Karpas-422 (cell line): ENCODE measurements around the gene KRABD2.

ENCODE experiments used
- DNase-seq: peaks from one replicate; pipeline ENCODE4 v3.0.0-alpha.2; 2015
- H2AFZ ChIP-seq: fragments of 200-600 bp; sonication (generic); 2 replicates; pipeline ENCODE4 v1.6.1; 2014; ENCODE audit warnings: antibody characterized with exemption, low read length, mixed read lengths
- H3K27ac ChIP-seq: fragments of 200-600 bp; sonication (generic); 2 replicates; pipeline ENCODE4 v1.5.1; 2014; ENCODE audit warnings: mild to moderate bottlenecking, low read length, moderate library complexity
- H3K27me3 ChIP-seq: fragments of 200-600 bp; sonication (generic); 2 replicates; pipeline ENCODE4 v1.6.1; 2014; ENCODE audit warnings: low read length, mixed read lengths
- H3K36me3 ChIP-seq: fragments of 200-600 bp; sonication (generic); 2 replicates; pipeline ENCODE4 v1.6.1; 2014; ENCODE audit warnings: low read length, mixed read lengths; ENCODE audit not compliant: insufficient read depth
- H3K4me1 ChIP-seq: fragments of 200-600 bp; sonication (generic); 2 replicates; pipeline ENCODE4 v1.6.1; 2014; ENCODE audit warnings: mild to moderate bottlenecking, low read length, mixed read lengths
- H3K4me2 ChIP-seq: fragments of 200-600 bp; sonication (generic); 2 replicates; pipeline ENCODE4 v1.6.1; 2014; ENCODE audit warnings: low read length, low read depth, mild to moderate bottlenecking; ENCODE audit not compliant: poor library complexity, severe bottlenecking
- H3K4me3 ChIP-seq: fragments of 200-600 bp; sonication (generic); 2 replicates; pipeline ENCODE4 v1.5.1; 2014; ENCODE audit warnings: mild to moderate bottlenecking, antibody characterized with exemption, low read length, mixed read lengths
- H3K79me2 ChIP-seq: fragments of 200-600 bp; sonication (generic); 2 replicates; pipeline ENCODE4 v1.6.1; 2014; ENCODE audit warnings: mild to moderate bottlenecking, low read length, mixed read lengths
- H3K9ac ChIP-seq: fragments of 200-600 bp; sonication (generic); 2 replicates; pipeline ENCODE4 v1.6.0; 2014; ENCODE audit warnings: low read length
- H3K9me2 ChIP-seq: fragments of 200-600 bp; sonication (generic), shearing (Covaris generic); replicated peaks from 2 replicates; pipeline ENCODE4 v1.6.0; 2014; ENCODE audit warnings: mild to moderate bottlenecking, low read length, moderate library complexity; ENCODE audit not compliant: insufficient read depth
- H3K9me3 ChIP-seq: fragments of 300-700, 200-600 bp; sonication (generic); 2 replicates; pipeline ENCODE4 v1.6.1; 2014; ENCODE audit warnings: low read length, mixed read lengths
- H4K20me1 ChIP-seq: fragments of 200-600 bp; sonication (generic); 2 replicates; pipeline ENCODE4 v1.6.1; 2014; ENCODE audit warnings: mild to moderate bottlenecking, antibody characterized with exemption, low read length, low read depth; ENCODE audit not compliant: insufficient read depth

The KRABD2 gene

GRCh38 chr17:8362651-8363332 is 13.7 kb downstream of the KRABD2 start:
- Histone ChIP-seq H3K9me3 (no peaks in the 10 kb centered on the region), H3K4me3 (no peak overlapping the region), H3K9ac (no peak overlapping the region), H3K4me2 (no peak overlapping the region), H3K9me2 (no peaks in the 10 kb centered on the region), H3K27me3 (no peaks in the 10 kb centered on the region), H3K79me2 (no peaks in the 10 kb centered on the region), H2AFZ (no peak overlapping the region), H3K4me1 (no peaks in the 10 kb centered on the region), H3K36me3 (no peaks in the 10 kb centered on the region), H4K20me1 (no peaks in the 10 kb centered on the region), H3K27ac (no peak overlapping the region)
- DNase-seq: no peak

- no peak overlapping the region for H3K9ac ChIP-seq
- H3K4me1 ChIP-seq: no peaks in the 10 kb centered on the region
- no peaks in the 10 kb centered on the region for H3K27me3 ChIP-seq
- H3K4me2 ChIP-seq: no peak overlapping the region
- H3K36me3 ChIP-seq: no peaks in the 10 kb centered on the region
- H4K20me1 ChIP-seq: no peaks in the 10 kb centered on the region
- H3K79me2 ChIP-seq: no peaks in the 10 kb centered on the region
- no peak overlapping the region for H3K4me3 ChIP-seq
- no peaks in the 10 kb centered on the region for H3K9me3 ChIP-seq
- H3K9me2 ChIP-seq: no peaks in the 10 kb centered on the region
- DNase-seq: no peak
- no peak overlapping the region for H3K27ac ChIP-seq
- H2AFZ ChIP-seq: peak overlapping the region; percentile 10; the same call in 1 of the 2 replicates
These were observed 15.8 kb downstream of the KRABD2 start for GRCh38 chr17:8360751-8361150.

DNA sequence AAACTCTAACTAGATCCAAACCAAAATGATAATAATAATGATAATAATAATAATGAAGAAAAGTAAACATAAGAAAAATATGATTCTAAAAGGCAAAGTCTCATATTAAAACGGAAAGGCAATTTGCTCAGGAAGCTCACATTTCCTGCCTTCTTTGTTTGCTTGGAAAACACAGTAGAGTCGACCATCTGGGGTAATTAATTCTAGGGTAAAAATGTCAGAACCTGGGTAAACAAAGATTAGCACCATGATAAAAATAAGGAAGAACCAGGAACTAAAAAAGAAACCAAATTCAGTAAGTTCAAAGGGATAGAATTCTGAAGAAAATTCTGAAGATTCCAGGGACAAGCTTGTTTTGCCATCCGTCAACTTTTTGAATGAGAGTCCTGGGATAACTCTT is 16.2 kb downstream of the KRABD2 start:
- H3K79me2 ChIP-seq: no peaks in the 10 kb centered on the region
- H3K9me3 ChIP-seq: no peaks in the 10 kb centered on the region
- H3K4me3 ChIP-seq: no peak overlapping the region
- DNase-seq: no peak
- H3K27ac ChIP-seq: no peak overlapping the region
- no peaks in the 10 kb centered on the region for H3K27me3 ChIP-seq
- H3K4me2 ChIP-seq: no peak overlapping the region
- no peak overlapping the region for H3K9ac ChIP-seq
- H3K4me1 ChIP-seq: no peaks in the 10 kb centered on the region
- no peak overlapping the region for H2AFZ ChIP-seq
- no peaks in the 10 kb centered on the region for H3K9me2 ChIP-seq
- no peaks in the 10 kb centered on the region for H4K20me1 ChIP-seq
- no peaks in the 10 kb centered on the region for H3K36me3 ChIP-seq

DNA sequence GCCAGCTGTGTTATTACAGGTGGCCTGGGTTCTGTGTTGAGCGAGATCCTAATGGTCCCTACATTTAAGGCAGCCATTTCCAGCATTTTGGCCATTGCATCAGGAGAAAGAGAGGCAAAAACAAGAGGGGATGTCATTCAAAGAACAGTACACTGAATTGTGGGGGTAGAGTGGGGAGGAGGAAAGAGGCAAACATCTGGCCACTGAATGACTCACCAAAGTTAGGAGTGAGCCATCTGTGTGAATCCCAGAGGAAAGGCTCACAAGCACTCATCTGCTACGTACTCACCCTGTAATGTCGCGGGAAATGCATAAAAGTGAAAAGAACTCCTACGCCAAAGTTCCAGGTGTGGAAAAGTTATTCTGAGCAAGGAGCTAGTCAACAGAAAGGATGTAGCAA is 16.7 kb downstream of the KRABD2 start:
- Histone ChIP-seq H3K9me2 (no peaks in the 10 kb centered on the region), H3K9ac (no peak overlapping the region), H3K27me3 (no peaks in the 10 kb centered on the region), H3K27ac (no peak overlapping the region), H2AFZ (no peak overlapping the region), H3K36me3 (no peaks in the 10 kb centered on the region), H3K9me3 (no peaks in the 10 kb centered on the region), H4K20me1 (no peaks in the 10 kb centered on the region), H3K79me2 (no peaks in the 10 kb centered on the region), H3K4me1 (no peaks in the 10 kb centered on the region), H3K4me2 (no peak overlapping the region), H3K4me3 (no peak overlapping the region)
- no peak for DNase-seq

- no peak overlapping the region for H3K4me3 ChIP-seq
- no peaks in the 10 kb centered on the region for H3K9me3 ChIP-seq
- no peaks in the 10 kb centered on the region for H4K20me1 ChIP-seq
- H3K79me2 ChIP-seq: no peaks in the 10 kb centered on the region
- no peaks in the 10 kb centered on the region for H3K36me3 ChIP-seq
- H3K9me2 ChIP-seq: no peaks in the 10 kb centered on the region
- no peak overlapping the region for H3K4me2 ChIP-seq
- no peak overlapping the region for H3K9ac ChIP-seq
- no peak for DNase-seq
- no peak overlapping the region for H3K27ac ChIP-seq
- H3K27me3 ChIP-seq: no peaks in the 10 kb centered on the region
- no peak overlapping the region for H2AFZ ChIP-seq
- no peaks in the 10 kb centered on the region for H3K4me1 ChIP-seq
These were observed 18.6 kb downstream of the KRABD2 start for GRCh38 chr17:8357910-8358309.

DNA sequence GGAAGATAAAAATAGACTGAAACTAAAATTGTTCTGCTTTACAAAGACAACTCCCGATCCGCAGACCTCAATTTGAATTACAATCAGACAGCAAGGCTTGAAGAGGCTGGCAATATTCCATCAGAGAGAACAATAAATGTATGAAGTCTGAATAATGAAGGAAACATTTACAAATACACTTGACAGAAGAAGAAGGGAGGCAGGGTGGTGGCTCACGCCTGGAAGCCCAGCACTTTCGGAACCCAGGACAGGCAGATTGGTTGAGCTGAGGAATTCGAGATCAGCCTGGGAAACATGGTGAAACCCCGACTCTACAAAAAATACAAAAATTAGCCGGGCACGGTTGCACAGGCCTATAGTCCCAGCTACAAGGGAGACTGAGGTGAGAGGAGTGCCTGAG is 22.3 kb downstream of the KRABD2 start:
- no peaks in the 10 kb centered on the region for H3K4me1 ChIP-seq
- no peak overlapping the region for H2AFZ ChIP-seq
- H3K9me2 ChIP-seq: no peaks in the 10 kb centered on the region
- no peaks in the 10 kb centered on the region for H3K36me3 ChIP-seq
- no peaks in the 10 kb centered on the region for H4K20me1 ChIP-seq
- no peaks in the 10 kb centered on the region for H3K27me3 ChIP-seq
- H3K4me3 ChIP-seq: no peak overlapping the region
- H3K9ac ChIP-seq: no peak overlapping the region
- H3K79me2 ChIP-seq: no peaks in the 10 kb centered on the region
- H3K9me3 ChIP-seq: no peaks in the 10 kb centered on the region
- H3K27ac ChIP-seq: no peak overlapping the region
- H3K4me2 ChIP-seq: no peak overlapping the region
- no peak for DNase-seq

- H3K4me3 ChIP-seq: no peak overlapping the region
- H2AFZ ChIP-seq: no peak overlapping the region
These were observed 22.8 kb downstream of the KRABD2 start for GRCh38 chr17:8353736-8354135.

GRCh38 chr17:8350339-8350738 is 26.2 kb downstream of the KRABD2 start:
- Histone ChIP-seq H2AFZ (no peak overlapping the region), H3K4me1 (no peaks in the 10 kb centered on the region), H3K36me3 (no peaks in the 10 kb centered on the region), H3K9me2 (no peaks in the 10 kb centered on the region), H3K79me2 (no peaks in the 10 kb centered on the region), H3K4me2 (no peak overlapping the region), H3K4me3 (no peak overlapping the region), H3K27ac (no peak overlapping the region), H3K9ac (no peak overlapping the region), H3K9me3 (no peaks in the 10 kb centered on the region), H4K20me1 (no peaks in the 10 kb centered on the region), H3K27me3 (no peaks in the 10 kb centered on the region)
- DNase-seq: no peak

More at GRCh38 chr17:8353736-8354135, 22.8 kb downstream of the KRABD2 start:
- Histone ChIP-seq H3K27ac (no peak overlapping the region), H3K9me2 (no peaks in the 10 kb centered on the region), H3K27me3 (no peaks in the 10 kb centered on the region), H3K79me2 (no peaks in the 10 kb centered on the region), H3K4me1 (no peaks in the 10 kb centered on the region), H3K4me2 (no peak overlapping the region), H3K9me3 (no peaks in the 10 kb centered on the region), H4K20me1 (no peaks in the 10 kb centered on the region), H3K36me3 (no peaks in the 10 kb centered on the region), H3K9ac (no peak overlapping the region)
- DNase-seq: no peak
